Activated naive CD4-positive, alpha-beta T cell treated with anti-CD3 and anti-CD28 coated beads, Interleukin-2, amount 10 ng/mL, durations not matched to agents 7 days and 5 days (primary cell): Measurements from ENCODE around the gene POC1A.

Source experiments
- CTCF ChIA-PET: fragments of 350-600 bp; sonication (Branson Sonifier 250); formaldehyde crosslinking; loops from one replicate; lab custom pipeline; 2021; ENCODE audit warnings: antibody characterized with exemption; lab: Charles Lee
- DNase-seq: peaks from one replicate; pipeline ENCODE4 v3.0.0-alpha.2; 2020
- H3K27ac Mint-ChIP-seq: one replicate; pipeline ENCODE4 v1.8.0; 2021; ENCODE audit warnings: mild to moderate bottlenecking, moderate library complexity, mixed read lengths
- H3K27me3 Mint-ChIP-seq: one replicate; pipeline ENCODE4 v1.8.0; 2021; ENCODE audit warnings: mild to moderate bottlenecking, mixed read lengths
- H3K36me3 Mint-ChIP-seq: one replicate; pipeline ENCODE4 v1.8.0; 2021; ENCODE audit warnings: mixed read lengths
- H3K4me1 Mint-ChIP-seq: one replicate; pipeline ENCODE4 v1.8.0; 2021; ENCODE audit warnings: mixed read lengths
- H3K4me3 Mint-ChIP-seq: one replicate; pipeline ENCODE4 v1.8.0; 2021; ENCODE audit warnings: mild to moderate bottlenecking, moderate library complexity, mixed read lengths
- H3K9me3 Mint-ChIP-seq: one replicate; pipeline ENCODE4 v1.8.0; 2021; ENCODE audit warnings: mixed read lengths

Gene POC1A

GRCh38 chr3:52154135-52155094 lies at the start of gene POC1A:
Gene POC1A (minus strand): TSS chr3:52154423. CDS start chr3:52154372, 51 bp downstream.
- peaks cover 5% of the 10 kb centered on the region for H3K27me3 Mint-ChIP-seq
- H3K9me3 Mint-ChIP-seq: no peaks in the 10 kb centered on the region
- CTCF ChIA-PET: interaction anchor here (1.1 to 1.7 kb wide), 2 partner anchors 48 to 66 kb away, joined by 4 to 5 read pairs; no protein-coding TSS in a partner anchor
- DNase-seq: peak; percentile 95
- peaks cover 29% of the 10 kb centered on the region for H3K4me1 Mint-ChIP-seq
- peaks cover 5% of the 10 kb centered on the region for H3K36me3 Mint-ChIP-seq
- peak within 1 kb of the TSS; percentile 94 for H3K27ac Mint-ChIP-seq
- H3K4me3 Mint-ChIP-seq: peak within 1 kb of the TSS; percentile 86

- Mint-ChIP-seq H3K9me3 (no peaks in the 10 kb centered on the region), H3K27me3 (no peaks in the 10 kb centered on the region), H3K36me3 (peaks cover 80% of the 10 kb centered on the region), H3K27ac (no peak overlapping the region), H3K4me3 (no peak overlapping the region), H3K4me1 (peaks cover 53% of the 10 kb centered on the region)
- CTCF ChIA-PET: interaction anchor here (0.9 to 3.1 kb wide), 3 partner anchors 14 to 203 kb away, joined by 3 to 17 read pairs (median 6); no protein-coding TSS in a partner anchor
- no peak for DNase-seq
These were observed 49.5 kb upstream of the POC1A start for GRCh38 chr3:52203701-52204100.

GRCh38 chr3:52202384-52203077 lies 48.3 kb upstream of the POC1A start:
- DNase-seq: no peak
- Mint-ChIP-seq H3K27ac (peak overlapping the region; percentile 62), H3K9me3 (no peaks in the 10 kb centered on the region), H3K4me3 (no peak overlapping the region), H3K27me3 (peaks cover 6% of the 10 kb centered on the region), H3K36me3 (peaks cover 75% of the 10 kb centered on the region), H3K4me1 (peaks cover 58% of the 10 kb centered on the region)
- CTCF ChIA-PET: interaction anchor here (0.8 to 2.9 kb wide), 5 partner anchors 15 to 244 kb away, joined by 3 to 9 read pairs (median 4); partner anchors contain the start of gene POC1A

- peaks cover 70% of the 10 kb centered on the region for H3K4me1 Mint-ChIP-seq
- no peak overlapping the region for H3K4me3 Mint-ChIP-seq
- H3K27ac Mint-ChIP-seq: no peak overlapping the region
- peaks cover 11% of the 10 kb centered on the region for H3K27me3 Mint-ChIP-seq
- no peak for DNase-seq
- peaks cover 63% of the 10 kb centered on the region for H3K36me3 Mint-ChIP-seq
- no peaks in the 10 kb centered on the region for H3K9me3 Mint-ChIP-seq
- CTCF ChIA-PET: interaction anchor here (0.8 to 2.9 kb wide), 6 partner anchors 11 to 199 kb away, joined by 3 to 9 read pairs (median 4); partner anchors contain the start of gene POC1A
These were observed 46.9 kb upstream of the POC1A start for GRCh38 chr3:52200981-52201679.

GRCh38 chr3:52198643-52199608 lies 44.7 kb upstream of the POC1A start:
- Mint-ChIP-seq H3K4me3 (peak overlapping the region; percentile 97), H3K27ac (peak overlapping the region; percentile 88), H3K36me3 (peaks cover 46% of the 10 kb centered on the region), H3K4me1 (peaks cover 58% of the 10 kb centered on the region), H3K9me3 (no peaks in the 10 kb centered on the region), H3K27me3 (peaks cover 25% of the 10 kb centered on the region)
- DNase-seq: no peak
- CTCF ChIA-PET: interaction anchor here (0.6 to 1.0 kb wide), 2 partner anchors 11 to 808 kb away, joined by 3 to 4 read pairs; no protein-coding TSS in a partner anchor

GRCh38 chr3:52197842-52198625 lies 43.8 kb upstream of the POC1A start, which contains the start of gene ALAS1:
Gene ALAS1 (plus strand): TSS chr3:52198160. CDS start chr3:52199242, 1,082 bp downstream.
- CTCF ChIA-PET: no interaction called here
- H3K36me3 Mint-ChIP-seq: peaks cover 38% of the 10 kb centered on the region

GRCh38 chr3:52197499-52197841 lies 43.2 kb upstream of the POC1A start:
- DNase-seq: no peak
- peak overlapping the region; percentile 82 for H3K27ac Mint-ChIP-seq
- H3K4me1 Mint-ChIP-seq: peaks cover 50% of the 10 kb centered on the region
- H3K4me3 Mint-ChIP-seq: peak overlapping the region; percentile 97
- peaks cover 33% of the 10 kb centered on the region for H3K36me3 Mint-ChIP-seq
- CTCF ChIA-PET: interaction anchor here (1.4 kb wide), 1 partner anchor 27 kb away, joined by 4 read pairs; no protein-coding TSS in a partner anchor
- no peaks in the 10 kb centered on the region for H3K9me3 Mint-ChIP-seq
- H3K27me3 Mint-ChIP-seq: peaks cover 37% of the 10 kb centered on the region

More at GRCh38 chr3:52197842-52198625, 43.8 kb upstream of the POC1A start, which contains the start of gene ALAS1:
- Mint-ChIP-seq H3K27me3 (peaks cover 31% of the 10 kb centered on the region), H3K27ac (peak within 1 kb of the TSS; percentile 88), H3K4me1 (peaks cover 52% of the 10 kb centered on the region), H3K9me3 (no peaks in the 10 kb centered on the region), H3K4me3 (peak within 1 kb of the TSS; percentile 97)
- DNase-seq: peak; percentile 95

GRCh38 chr3:52196977-52197376 lies 42.8 kb upstream of the POC1A start:
- H3K27me3 Mint-ChIP-seq: peaks cover 39% of the 10 kb centered on the region
- H3K27ac Mint-ChIP-seq: no peak overlapping the region
- H3K36me3 Mint-ChIP-seq: peaks cover 28% of the 10 kb centered on the region
- H3K4me3 Mint-ChIP-seq: peak overlapping the region; percentile 97
- H3K4me1 Mint-ChIP-seq: peaks cover 47% of the 10 kb centered on the region
- CTCF ChIA-PET: interaction anchor here (0.7 to 1.4 kb wide), 2 partner anchors 27 to 195 kb away, joined by 4 to 6 read pairs; no protein-coding TSS in a partner anchor
- no peaks in the 10 kb centered on the region for H3K9me3 Mint-ChIP-seq
- DNase-seq: no peak

GRCh38 chr3:52195823-52196331 lies 41.7 kb upstream of the POC1A start:
- no peak overlapping the region for H3K27ac Mint-ChIP-seq
- CTCF ChIA-PET: interaction anchor here (0.7 to 1.4 kb wide), 3 partner anchors 25 to 194 kb away, joined by 3 to 6 read pairs (median 4); no protein-coding TSS in a partner anchor

GRCh38 chr3:52195291-52195597 lies 41.0 kb upstream of the POC1A start:
- CTCF ChIA-PET: no interaction called here
- peaks cover 33% of the 10 kb centered on the region for H3K4me1 Mint-ChIP-seq

More at GRCh38 chr3:52195823-52196331, 41.7 kb upstream of the POC1A start:
- Mint-ChIP-seq H3K27me3 (peaks cover 39% of the 10 kb centered on the region), H3K36me3 (peaks cover 21% of the 10 kb centered on the region), H3K9me3 (no peaks in the 10 kb centered on the region), H3K4me1 (peaks cover 37% of the 10 kb centered on the region), H3K4me3 (no peak overlapping the region)
- no peak for DNase-seq

GRCh38 chr3:52194485-52195290 lies 40.5 kb upstream of the POC1A start:
- Mint-ChIP-seq H3K36me3 (peaks cover 14% of the 10 kb centered on the region), H3K27ac (peak overlapping the region; percentile 81), H3K4me3 (no peak overlapping the region), H3K4me1 (peaks cover 33% of the 10 kb centered on the region), H3K9me3 (no peaks in the 10 kb centered on the region), H3K27me3 (peaks cover 39% of the 10 kb centered on the region)
- CTCF ChIA-PET: no interaction called here
- DNase-seq: no peak

More at GRCh38 chr3:52195291-52195597, 41.0 kb upstream of the POC1A start:
- no peak for DNase-seq
- no peaks in the 10 kb centered on the region for H3K9me3 Mint-ChIP-seq
- H3K27ac Mint-ChIP-seq: no peak overlapping the region
- H3K36me3 Mint-ChIP-seq: peaks cover 18% of the 10 kb centered on the region
- H3K4me3 Mint-ChIP-seq: no peak overlapping the region
- peaks cover 39% of the 10 kb centered on the region for H3K27me3 Mint-ChIP-seq
